Left ventricle myocardium inferior (tissue), 1 donor: ENCODE results near the gene KMT2D. TPM values are rescaled to one million over a fixed set of nuclear protein-coding genes. Genes with fewer than 3 reads are reported as not detected.
A peak's percentile ranks its signal among the peaks of the same experiment; 100 is the strongest.

ENCODE experiments used
- DNase-seq: peaks from one replicate; pipeline ENCODE4 v3.0.0-alpha.2; 2020
- H3K27ac ChIP-seq: fragments of 200-600 bp; replicated peaks from 2 replicates; pipeline ENCODE4 v1.8.0; 2021
- H3K27me3 ChIP-seq: fragments of 200-600 bp; 2 replicates; pipeline ENCODE4 v1.8.0; 2021; ENCODE audit warnings: low read depth
- H3K36me3 ChIP-seq: fragments of 200-600 bp; 2 replicates; pipeline ENCODE4 v1.8.0; 2021
- H3K4me1 ChIP-seq: fragments of 200-600 bp; 2 replicates; pipeline ENCODE4 v1.8.0; 2021
- H3K4me3 ChIP-seq: fragments of 200-600 bp; 2 replicates; pipeline ENCODE4 v1.8.0; 2021; ENCODE audit warnings: mild to moderate bottlenecking, moderate library complexity
- H3K9me3 ChIP-seq: fragments of 200-600 bp; replicated peaks from 2 replicates; pipeline ENCODE4 v1.8.0; 2021
- CTCF ChIP-seq: fragments of 200-600 bp; IDR thresholded peaks from 2 replicates; pipeline ENCODE4 v1.8.0; 2021; ENCODE audit warnings: antibody characterized with exemption, mild to moderate bottlenecking, borderline replicate concordance
- intact Hi-C: fragments of 100-400 bp; cut with micrococcal nuclease; formaldehyde crosslinking; loops from one replicate; pipeline ENCODE4 v1.11.0; 2022
- total RNA-seq: library from RNA; stranded (reverse); fragmentation: NEBNext Ultra II Directional; extraction: Animal tissue kit (Norgen Biotek cat#: 25700); gene quantifications from one replicate; pipeline ENCODE4 v1.2.1, GENCODE V29; 2021
- donor health status: DM: no; HTN: yes; CAD: no; lungs with severe emphysema.

KMT2D gene
- total RNA-seq, 1 donor from 2014 or later = 38.5 TPM

DNA sequence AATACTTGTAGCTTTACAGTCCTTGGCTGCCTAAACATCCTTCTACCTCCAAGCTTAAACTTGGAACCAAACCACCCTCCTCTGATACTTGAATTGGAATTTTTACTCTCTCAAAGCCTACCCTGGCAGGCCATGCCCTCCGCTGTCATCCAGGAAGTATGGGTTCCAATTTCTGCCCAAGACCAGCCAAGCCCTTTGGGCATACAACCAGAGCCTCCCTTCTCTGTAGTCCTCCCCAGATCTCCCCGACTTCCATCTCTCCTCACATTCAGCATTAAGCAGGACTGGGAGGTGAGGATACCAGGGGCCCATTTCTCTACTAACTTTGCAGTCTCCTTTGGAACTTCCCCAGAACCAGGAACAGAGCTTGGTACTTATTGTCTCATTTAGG is 34.4 kb upstream of the KMT2D start:
- Histone ChIP-seq H3K9me3 (no peaks in the 10 kb centered on the region), H3K4me1 (peaks cover 53% of the 10 kb centered on the region), H3K36me3 (peaks cover 41% of the 10 kb centered on the region), H3K27me3 (peaks cover 47% of the 10 kb centered on the region), H3K27ac (no peak overlapping the region), H3K4me3 (peak overlapping the region; percentile 60)
- DNase-seq = no peak
- intact Hi-C loops = no loop called here
- TF ChIP-seq CTCF = no peak

DNA sequence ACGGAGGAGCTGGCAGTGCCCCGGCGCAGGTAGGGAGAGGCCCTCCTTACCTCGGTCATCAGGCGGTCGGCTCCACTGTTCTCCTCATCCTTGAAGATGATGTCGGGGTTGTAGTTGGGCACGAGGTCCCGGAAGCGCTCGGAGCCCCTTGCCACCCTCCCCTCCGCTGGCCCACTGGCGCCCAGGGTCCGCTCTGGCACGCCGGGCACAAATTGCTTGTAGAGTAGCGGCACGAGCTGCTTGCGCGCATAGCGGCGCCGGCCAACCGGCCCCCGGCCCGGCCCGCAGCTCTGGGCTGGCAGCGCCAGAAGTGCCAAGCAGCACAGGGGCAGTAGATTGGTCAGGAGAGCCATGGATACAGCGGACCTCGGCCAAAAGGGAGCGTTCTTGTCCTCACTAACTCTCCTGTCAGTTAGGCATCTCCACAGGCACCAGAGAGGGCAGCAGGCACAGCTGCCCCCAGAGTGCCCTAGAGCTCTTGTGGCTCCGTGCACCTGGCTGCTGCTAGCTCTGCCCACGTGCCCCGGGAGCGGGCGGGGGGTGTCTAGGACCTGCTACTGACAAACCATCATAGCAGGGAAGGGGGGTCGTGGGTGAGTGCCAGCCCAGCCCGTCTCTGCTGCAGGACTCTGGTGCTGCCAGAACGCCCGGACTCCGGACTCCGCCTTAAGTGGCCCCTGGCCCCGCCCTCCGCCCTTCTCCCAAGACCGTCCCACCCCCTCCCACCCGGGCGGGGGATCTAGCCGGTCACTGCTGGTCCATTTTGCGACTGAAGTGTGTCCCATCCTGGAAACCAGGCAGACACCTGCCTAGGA is 33.8 kb upstream of the KMT2D start, which contains the start of gene DHH:
Gene DHH (minus strand): TSS at position 642 of the 815 bp plus-strand sequence. CDS start 289 bp downstream, at position 353.
- Histone ChIP-seq H3K9me3 (no peaks in the 10 kb centered on the region), H3K36me3 (peaks cover 35% of the 10 kb centered on the region), H3K4me3 (peak within 1 kb of the TSS; percentile 60), H3K27ac (peak within 1 kb of the TSS; percentile 25), H3K27me3 (peaks cover 53% of the 10 kb centered on the region), H3K4me1 (peaks cover 59% of the 10 kb centered on the region)
- intact Hi-C loops = no loop called here
- TF ChIP-seq CTCF = no peak
- peak; percentile 43 for DNase-seq

GRCh38 chr12:49093792-49094159 is 33.2 kb upstream of the KMT2D start:
- intact Hi-C loops = no loop called here
- peak; percentile 33 for DNase-seq
- peak overlapping the region; percentile 60 for H3K4me3 ChIP-seq
- TF ChIP-seq CTCF = no peak
- H3K36me3 ChIP-seq = peaks cover 29% of the 10 kb centered on the region
- H3K27me3 ChIP-seq = peaks cover 59% of the 10 kb centered on the region
- peaks cover 64% of the 10 kb centered on the region for H3K4me1 ChIP-seq
- peak overlapping the region; percentile 25 for H3K27ac ChIP-seq
- H3K9me3 ChIP-seq = no peaks in the 10 kb centered on the region

DNA sequence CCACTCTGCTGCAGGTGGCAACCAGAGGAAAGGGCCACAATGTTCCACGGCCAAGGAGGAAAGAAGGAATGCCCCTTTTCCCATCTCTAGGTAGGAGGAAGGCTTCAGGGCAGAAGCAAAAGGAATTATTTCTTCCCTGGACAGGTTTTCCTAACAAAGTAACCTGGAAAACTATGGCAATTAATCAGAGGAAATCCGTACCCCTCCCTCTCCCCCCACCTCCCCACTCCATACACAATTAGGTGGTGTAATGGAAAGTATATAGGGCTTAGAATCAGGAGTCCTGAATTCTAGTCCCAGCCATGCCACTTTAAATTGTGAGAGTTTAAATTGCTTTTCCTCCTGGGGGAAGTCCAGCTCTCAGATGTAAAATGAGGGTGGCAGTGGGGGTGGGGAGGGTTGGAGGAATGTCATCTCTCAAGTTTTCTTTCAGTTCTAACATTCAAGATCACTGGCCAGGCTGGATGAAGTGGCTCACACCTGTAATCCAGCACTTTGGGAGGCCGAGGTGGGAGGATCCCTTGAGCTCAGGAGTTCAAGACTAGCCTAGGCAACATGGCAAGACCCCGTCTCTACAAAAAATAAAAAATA is 32.3 kb upstream of the KMT2D start:
- intact Hi-C loops = no loop called here
- Histone ChIP-seq H3K36me3 (peaks cover 21% of the 10 kb centered on the region), H3K9me3 (no peaks in the 10 kb centered on the region), H3K27me3 (peaks cover 64% of the 10 kb centered on the region), H3K4me3 (peak overlapping the region; percentile 60), H3K27ac (peak overlapping the region; percentile 25), H3K4me1 (peaks cover 72% of the 10 kb centered on the region)
- no peak for DNase-seq
- no peak for TF ChIP-seq CTCF

DNA sequence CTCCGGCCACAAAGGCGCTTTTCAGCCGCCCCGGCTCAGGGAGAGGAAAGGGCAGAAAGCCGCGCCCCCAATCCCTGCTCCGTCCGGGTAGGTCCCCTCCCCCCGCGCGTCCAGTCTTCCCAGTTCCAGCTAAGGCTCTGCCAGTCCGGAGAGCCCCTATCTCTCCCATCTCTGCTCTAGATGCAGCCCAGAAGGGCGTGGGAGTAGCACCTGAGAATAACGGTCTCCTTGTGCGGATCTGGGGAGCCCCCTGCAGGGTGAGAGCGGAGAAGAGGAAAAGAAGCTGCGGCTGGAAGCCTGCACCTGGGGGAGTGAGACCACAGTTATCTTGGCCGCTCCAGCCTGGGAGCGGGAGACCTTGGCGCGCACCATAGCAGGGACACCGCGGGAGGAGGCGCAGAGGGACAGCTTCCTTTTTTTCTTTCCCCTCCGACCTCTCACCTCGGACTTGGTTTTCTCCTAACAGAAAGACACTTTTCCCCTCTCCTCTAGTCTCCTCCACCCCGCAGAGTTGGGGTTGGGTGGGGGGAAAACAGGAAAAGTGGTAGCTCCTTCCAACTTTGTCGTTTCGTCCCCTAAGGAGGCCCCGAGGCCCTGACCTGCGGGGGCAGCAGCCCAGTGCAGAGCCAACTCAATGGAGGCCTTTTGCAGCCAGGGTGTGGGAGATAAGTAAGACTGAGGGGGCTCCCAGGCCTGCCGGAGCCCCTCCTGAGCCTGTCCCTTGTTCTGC is 31.7 kb upstream of the KMT2D start:
- TF ChIP-seq CTCF = peak; percentile 39
- Histone ChIP-seq H3K4me1 (peaks cover 75% of the 10 kb centered on the region), H3K27ac (peak overlapping the region; percentile 24), H3K36me3 (peaks cover 15% of the 10 kb centered on the region), H3K27me3 (peaks cover 64% of the 10 kb centered on the region), H3K9me3 (no peaks in the 10 kb centered on the region), H3K4me3 (peak overlapping the region; percentile 59)
- intact Hi-C loops = no loop called here
- peak; percentile 37 for DNase-seq
